ENCODE results near the gene LINGO3.
"Not testable (repeated sequence)": the region's sequence is repeated elsewhere in the genome, so short reads cannot be mapped to it uniquely, and the experiment has no call there.

Gene LINGO3

DNA sequence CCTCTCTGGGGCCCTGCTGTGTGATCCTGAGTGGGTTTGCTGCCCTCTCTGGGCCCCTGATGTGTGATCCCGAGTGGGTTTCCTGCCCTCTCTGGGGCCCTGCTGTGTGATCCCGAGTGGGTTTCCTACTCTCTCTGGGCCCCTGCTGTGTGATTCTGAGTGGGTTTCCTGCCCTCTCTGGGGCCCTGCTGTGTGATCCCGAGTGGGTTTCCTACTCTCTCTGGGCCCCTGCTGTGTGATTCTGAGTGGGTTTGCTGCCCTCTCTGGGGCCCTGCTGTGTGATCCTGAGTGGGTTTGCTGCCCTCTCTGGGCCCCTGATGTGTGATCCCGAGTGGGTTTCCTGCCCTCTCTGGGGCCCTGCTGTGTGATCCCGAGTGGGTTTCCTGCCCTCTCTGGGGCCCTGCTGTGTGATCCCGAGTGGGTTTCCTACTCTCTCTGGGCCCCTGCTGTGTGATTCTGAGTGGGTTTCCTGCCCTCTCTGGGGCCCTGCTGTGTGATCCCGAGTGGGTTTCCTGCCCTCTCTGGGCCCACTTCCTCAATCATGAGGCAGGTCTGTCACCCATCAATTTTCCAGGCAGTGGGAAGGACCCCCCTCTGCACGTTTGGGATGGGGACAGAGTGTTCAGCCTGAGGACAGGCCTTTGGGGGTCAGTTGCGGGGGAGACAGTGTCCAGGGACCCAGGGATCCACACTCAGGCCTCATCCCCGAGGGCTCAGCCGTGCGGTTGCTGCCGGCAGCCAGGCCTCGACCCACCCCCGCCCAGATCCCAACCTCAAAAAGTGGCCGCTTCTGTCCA lies 26.5 kb downstream of the LINGO3 start:
- not testable (repeated sequence) for DNase-seq (ENCODE audit: low spot score)

DNA sequence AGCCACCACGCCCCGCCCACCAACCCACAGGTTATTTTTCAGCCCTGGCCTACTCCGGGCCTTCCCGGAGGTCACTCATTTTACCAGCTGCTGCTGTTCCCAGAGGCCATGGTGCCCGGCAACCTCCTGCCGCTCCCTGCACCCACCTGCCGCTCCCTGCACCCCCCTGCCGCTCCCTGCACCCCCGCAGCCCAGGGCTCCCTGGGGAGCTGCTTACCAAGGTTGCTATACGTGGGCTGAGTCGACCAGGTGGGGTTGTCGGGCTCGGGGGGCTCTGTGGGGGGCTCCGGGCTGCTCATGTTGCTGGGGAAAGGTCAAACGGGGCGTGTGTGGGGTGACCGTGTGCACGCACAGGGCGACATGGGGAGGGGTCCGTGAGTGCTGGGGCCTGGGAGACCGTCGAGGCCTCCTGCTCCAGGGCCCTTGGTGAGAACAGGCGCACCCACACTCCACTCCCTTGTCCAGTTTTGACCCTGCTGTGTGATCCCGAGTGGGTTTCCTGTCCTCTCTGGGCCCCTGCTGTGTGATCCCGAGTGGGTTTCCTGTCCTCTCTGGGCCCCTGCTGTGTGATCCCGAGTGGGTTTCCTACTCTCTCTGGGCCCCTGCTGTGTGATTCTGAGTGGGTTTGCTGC lies 27.2 kb downstream of the LINGO3 start:
- DNase-seq (ENCODE audit: low spot score) = no peak

DNA sequence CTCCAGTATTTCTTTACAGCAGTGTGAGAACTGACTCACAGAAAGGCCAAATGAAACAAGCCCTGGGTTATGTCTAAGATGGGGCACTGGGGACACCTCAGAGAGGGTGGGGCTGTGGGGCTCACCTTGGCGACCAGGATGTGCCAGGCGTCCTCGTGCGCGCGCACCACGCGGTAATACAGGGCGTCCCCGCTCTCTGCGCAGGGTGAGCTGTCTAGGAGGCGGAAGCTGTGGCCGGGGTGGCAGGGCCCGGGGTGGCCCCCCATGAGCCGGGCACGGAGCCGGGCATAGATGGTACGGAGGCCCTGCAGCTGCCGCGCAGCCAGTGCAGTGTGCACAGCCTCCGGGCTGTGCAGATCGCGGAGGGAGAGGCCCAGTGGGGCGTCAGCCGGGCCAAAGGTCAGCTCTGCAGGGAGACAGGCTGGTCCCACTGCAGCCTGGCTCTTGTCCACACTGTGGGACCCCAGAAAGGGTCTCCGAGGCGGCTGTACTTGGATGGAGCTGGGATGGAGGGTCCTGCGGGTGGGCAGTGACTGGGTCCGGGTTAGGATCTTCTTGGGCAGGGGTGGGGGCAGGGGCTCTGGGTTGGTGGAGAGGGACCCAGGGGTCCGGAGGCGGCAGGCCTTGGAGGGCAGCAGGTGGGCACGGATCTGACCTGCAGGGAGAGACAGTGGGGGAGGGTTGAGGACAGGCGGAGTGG lies 29.3 kb downstream of the LINGO3 start:
- no peak for DNase-seq (ENCODE audit: low spot score)

DNA sequence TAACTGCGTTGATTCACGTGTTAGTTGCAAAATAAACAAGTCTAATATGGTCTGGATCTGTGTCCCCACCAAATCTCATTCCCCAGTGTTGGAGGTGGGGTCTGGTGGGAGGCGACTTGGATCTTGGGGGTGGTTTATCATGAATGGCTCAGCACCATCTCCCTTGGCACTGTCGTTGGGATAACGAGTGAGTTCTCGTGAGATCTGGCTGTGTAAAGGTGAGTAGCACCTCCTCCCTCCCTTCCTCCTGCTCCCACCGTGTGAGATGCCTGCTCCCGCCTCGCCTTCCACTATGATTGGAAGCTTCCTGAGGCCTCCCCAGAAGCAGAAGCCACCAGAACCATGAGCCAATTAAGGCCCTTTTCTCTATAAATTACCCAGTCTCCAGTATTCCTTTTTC lies 30.8 kb downstream of the LINGO3 start:
- DNase-seq (ENCODE audit: low spot score) = no peak

DNA sequence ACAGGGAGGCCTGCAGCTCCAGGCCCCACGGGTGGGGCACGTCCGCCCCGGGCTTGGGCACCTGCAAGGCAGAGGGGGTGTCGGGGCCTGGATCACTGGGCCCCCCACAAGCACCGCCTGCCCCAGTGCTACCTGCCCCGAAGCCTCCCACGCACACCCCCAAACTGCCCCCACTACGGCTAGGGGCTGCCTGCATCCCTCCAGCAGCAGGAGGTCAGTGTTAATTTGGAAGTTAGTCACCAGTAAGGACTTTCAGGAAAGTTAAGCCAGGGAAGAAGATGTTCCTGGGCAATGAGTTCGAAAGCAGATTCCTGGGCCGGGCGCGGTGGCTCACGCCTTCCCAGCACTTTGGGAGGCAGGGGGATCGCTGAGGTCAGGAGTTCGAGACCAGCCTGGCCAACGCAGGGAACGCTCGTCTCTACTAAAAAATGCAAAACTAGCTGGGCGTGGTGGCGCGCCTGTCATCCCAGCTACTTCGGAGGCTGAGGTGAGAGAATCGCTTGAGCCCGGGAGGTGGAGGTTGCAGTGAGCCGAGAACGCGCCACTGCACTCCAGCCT lies 31.4 kb downstream of the LINGO3 start:
- no peak for DNase-seq (ENCODE audit: low spot score)

DNA sequence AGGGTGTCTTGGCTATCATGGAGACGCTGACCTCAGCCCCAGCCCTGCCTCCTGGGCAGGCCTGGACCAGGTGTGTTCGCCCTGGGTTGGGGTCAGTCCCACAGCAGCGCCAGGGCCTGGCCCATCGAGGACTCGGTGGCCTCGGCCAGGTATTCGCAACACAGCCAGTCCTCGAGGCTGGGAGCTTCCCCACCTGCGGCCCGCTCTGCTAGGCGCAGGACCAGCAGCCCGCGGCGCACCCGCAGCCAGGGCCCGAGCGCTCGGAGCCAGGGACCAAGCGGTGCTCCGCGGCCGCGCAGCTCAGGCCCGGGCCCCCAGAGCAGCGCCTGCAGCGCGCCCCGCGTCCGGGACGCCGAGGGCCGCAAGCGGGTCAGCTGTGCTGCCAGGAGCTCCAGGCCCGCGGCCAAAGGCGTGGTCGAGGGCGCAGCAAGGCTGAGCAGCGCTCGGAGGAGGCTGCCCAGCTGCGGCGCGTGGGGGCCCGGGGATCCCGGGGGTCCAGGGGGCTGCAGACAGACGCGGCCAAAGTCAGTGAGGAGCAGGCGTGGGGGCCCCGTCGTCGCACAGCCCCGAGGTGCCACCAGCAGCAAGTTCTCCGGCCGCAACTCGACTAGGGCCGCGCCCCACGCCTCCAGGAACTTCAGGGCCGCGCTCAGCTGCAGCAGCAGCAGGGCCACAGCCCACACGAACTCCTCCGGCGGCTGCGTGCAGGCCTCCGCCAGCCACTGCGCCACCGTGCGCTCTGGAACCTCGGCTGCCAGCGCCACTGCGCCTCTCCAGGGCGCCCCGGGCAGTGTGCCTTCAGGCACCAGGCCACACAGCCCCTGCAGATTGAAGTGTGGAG lies 32.1 kb downstream of the LINGO3 start:
- no peak for DNase-seq (ENCODE audit: low spot score)

DNA sequence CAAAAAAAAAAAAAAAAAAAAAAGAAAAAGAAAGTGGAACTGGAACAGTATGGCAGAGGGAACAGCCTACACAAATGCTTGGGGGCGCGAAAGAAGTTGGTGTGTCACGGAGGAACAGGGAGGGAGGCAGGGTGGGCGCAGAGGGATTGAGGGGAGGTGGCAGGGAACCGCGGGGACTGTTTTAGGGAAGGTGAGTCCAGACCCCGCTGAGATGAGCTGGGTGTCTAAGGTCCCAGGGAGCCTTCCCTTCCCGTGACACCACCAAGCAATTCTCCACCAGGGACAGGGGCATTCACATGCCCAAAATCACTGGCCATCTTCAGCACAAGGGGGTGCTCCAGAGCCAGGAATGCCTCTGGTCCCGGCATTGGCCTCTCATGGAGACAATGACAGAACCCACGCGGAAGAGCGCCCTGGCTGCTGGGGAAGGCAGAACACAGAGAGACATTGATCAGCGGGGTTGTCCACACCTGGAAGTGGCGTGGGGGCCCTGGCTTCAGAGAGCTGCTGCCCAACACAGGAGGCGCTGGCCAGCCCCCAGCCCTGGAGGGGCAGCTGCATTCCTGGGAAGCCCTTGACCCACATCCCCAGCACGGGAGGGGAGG lies 32.9 kb downstream of the LINGO3 start:
- peak; percentile 83 for DNase-seq (ENCODE audit: low spot score)

DNA sequence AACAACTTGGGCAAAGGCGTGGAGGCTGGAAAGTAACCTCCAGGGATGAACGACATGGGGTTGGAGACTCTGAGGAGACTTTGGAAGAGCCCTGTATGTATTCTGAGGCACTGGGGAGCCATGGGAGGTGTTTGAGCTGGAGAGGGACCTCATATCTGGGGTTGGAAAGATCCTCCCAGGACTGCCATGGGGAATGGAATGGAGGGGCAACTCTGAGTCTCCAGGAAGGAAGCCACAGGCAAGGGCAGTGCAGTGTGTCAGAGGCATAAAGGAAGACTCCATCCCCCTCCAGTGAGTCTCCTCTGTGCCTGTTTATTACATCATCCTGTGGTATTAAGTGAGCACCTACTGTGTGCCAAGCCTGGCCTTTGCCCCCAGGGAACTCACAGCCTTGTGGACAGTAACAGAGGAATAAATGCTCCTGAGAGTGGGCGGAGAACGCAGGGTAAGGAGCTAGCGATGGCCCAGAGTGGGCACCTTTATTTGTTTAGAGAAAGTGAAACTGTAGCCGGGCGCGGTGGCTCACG lies 33.7 kb downstream of the LINGO3 start:
- no peak for DNase-seq (ENCODE audit: low spot score)

DNA sequence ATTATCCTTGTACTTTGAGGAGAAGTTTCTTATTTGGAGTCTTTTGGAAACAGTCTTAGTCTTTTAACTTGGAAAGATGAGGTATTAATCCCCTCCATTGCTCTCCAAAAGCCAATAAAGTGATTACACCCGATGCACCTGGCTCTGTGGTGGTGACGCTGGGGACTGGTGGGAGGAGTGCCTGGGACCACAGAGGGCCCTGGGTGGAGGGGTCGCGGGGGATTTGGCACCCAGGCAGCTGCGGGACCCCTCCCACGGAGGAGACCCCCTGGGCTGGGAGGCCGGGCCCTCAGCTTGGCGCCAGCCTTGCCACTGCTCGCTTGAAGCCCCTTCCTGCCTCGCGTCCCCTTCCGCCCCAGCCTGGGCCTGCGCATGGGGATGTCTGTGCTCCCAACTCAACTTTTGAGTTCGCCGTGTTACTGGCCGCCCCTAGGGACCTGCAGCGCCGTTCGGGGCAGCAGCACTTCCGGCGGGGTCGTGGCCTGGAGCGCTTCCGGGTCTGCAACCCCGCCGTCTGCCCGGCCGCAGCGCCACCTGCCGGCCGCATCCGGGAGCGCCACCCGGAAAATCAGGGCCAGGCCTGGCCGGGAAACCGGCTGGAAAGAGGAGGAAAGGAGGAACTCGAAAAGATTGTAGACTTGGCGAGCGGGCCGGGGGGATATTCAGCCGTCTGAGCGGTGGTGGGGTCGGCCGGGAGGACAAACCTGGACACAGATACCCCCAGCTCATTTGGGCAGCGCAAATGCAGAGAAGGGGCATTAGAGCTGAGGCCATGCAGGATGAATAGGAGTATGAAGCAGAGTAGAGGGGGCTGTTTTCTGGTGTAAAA lies 34.4 kb downstream of the LINGO3 start:
- no peak for DNase-seq (ENCODE audit: low spot score)

DNA sequence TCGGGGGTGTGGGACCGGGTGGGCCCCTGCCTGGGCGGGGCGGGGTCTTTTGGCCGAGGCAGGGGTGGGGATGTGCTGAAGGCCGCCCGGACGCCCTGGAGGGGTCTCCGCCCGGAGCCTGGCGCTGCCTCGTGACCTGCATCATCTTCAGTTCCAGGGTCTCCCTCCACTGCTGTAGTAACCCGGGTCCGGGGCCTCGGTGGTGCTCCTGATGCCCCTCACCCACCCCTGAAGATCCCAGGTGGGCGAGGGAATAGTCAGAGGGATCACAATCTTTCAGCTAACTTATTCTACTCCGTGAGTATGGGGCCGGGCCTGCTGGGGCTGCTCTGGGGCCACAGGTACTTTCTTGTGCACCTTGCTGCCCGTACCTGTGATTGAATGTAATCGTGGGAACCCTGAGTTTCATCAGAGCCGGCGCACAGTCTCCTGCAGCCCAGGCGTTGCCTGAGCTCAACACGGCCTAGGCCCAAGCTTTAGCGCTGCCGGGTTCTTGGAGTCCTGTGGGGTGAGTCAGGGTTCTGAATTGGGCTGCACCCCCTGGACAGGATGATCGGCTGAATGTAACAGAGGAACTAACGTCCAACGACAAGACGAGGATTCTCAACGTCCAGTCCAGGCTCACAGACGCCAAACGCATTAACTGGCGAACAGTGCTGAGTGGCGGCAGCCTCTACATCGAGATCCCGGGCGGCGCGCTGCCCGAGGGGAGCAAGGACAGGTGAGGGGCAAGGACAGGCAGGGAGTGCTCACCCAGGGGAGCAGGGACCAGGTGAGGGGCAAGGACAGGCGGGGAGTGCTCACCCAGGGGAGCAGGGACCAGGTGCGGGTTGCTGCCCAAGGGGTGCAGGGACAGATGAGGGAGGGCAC lies 36.5 kb downstream of the LINGO3 start:
- no peak for DNase-seq (ENCODE audit: low spot score)

DNA sequence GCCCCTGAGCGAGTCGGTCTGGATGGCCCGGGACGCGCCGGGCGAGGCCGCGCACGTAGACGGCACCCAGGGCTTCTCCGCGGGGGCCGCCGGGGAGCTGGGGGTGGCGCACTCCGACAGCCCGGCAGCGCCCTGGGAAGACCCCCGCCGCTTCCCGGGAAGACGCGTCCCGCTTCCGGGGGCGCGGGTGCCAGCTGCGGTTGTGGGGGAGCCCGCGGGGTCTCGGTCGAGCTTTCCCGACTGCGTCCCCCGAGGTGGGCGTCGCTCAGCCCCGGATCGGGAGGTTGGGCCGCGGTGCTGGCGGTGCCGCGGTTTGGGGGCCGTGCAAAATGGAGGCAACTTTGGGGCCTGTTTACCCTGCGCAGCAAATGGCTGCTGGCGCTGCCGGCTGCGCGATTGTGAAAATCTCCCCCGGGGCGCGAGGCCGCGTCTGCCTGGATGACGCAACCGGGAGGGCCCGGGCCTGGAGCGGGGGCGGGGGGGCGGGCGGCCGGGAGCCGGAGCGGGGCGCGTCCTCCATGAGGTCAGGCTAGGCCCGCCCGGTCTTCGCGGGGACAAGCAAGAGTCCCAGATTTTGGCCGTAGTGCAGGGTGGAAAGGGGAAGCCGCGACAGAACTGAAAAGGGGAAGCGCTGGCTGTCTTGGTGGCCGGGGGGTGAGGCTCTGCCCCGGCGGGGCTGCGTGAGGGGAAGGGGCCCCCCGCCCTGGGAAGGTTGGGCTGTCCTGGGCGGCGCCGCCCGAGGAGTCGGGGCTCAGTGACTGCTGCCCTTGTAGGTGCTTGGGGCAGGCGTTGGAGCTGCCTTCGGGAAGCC lies 37.3 kb downstream of the LINGO3 start:
- DNase-seq (ENCODE audit: low spot score) = peak; percentile 76

DNA sequence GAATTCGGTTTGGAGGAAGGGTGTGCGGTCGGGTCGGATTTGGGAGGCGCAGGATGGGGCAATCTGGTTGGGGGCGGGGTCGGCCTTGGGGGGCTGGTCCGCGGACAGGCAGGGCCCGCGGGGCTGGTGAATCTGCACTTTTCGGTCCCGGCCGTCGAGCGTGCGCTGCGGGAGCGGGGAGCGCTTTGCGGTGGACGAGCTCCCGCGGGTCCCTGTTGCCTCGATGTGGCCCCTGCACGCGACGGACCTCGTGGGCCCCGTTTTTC lies 37.9 kb downstream of the LINGO3 start:
- DNase-seq (ENCODE audit: low spot score) = no peak

DNA sequence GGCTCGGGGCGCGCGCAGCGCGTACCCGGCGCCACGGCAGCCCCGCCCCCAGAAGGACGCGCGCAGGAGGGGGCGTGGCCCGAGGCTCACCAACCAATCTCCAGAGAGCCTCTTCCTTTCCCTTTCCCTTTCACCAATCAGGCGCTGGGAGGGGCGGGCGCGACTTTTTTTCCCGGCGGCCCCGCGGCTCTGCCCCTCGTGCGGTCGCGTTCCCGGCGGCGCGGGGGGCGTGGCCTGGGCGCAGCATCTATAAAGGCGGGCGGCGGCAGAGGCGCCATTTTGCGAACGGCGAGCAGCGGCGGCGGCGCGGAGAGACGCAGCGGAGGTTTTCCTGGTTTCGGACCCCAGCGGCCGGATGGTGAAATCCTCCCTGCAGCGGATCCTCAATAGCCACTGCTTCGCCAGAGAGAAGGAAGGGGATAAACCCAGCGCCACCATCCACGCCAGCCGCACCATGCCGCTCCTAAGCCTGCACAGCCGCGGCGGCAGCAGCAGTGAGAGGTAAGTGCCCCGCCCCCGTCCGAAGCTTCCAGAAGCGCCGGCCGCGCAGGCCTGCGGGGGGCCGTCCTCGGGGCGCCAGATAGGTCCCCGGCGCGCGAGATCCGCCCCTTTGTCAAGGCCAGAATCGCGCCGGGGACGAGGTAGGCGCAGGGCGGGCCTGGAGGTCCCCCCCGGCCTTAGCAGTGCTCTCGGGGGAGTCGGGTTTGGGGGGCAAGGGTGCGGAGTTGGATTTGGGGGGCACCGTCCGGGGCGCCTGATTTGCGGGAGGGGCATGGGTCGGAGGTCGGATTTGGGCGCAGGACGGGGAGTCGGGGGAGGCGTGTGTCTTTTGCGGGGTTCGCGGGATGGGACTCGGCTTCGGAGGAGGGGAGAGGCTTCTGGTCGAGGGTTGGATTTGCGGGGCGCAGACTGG lies 38.5 kb downstream of the LINGO3 start:
- peak; percentile 96 for DNase-seq (ENCODE audit: low spot score)

DNA sequence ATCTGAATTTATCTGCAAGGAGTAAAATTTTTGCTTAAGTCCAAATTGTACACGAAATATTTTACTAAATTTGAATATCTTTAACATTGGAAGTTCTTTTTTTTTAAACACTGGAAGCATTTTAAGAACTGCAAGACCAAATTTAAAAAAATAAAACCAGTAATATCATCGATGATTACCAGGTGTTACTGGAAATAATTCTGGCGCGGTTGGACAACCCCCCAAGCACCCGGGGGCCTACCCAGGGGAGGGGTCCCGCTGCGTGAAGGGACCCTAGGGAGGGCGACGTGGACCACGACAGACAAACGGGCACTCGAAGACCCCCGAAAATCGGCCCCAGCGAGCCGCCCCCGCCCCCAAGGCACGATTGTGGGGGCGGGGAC lies 39.1 kb downstream of the LINGO3 start:
- DNase-seq (ENCODE audit: low spot score) = no peak

DNA sequence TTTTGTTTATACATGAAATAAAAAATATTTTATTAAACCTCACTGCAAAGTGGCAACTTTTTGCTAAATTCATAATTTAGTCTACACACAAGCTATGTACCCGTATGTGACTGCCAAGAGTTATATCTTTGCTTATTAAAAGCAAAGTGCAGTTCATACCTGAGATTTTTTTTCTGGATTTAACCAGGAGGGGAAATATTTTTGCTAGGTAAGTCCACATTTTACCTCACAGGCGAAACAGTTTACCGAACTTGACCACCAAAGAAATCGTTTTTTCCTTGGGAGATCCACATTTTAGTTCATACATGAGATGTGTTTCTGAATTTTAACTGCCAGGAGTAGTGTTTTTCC lies 39.5 kb downstream of the LINGO3 start:
- no peak for DNase-seq (ENCODE audit: low spot score)

DNA sequence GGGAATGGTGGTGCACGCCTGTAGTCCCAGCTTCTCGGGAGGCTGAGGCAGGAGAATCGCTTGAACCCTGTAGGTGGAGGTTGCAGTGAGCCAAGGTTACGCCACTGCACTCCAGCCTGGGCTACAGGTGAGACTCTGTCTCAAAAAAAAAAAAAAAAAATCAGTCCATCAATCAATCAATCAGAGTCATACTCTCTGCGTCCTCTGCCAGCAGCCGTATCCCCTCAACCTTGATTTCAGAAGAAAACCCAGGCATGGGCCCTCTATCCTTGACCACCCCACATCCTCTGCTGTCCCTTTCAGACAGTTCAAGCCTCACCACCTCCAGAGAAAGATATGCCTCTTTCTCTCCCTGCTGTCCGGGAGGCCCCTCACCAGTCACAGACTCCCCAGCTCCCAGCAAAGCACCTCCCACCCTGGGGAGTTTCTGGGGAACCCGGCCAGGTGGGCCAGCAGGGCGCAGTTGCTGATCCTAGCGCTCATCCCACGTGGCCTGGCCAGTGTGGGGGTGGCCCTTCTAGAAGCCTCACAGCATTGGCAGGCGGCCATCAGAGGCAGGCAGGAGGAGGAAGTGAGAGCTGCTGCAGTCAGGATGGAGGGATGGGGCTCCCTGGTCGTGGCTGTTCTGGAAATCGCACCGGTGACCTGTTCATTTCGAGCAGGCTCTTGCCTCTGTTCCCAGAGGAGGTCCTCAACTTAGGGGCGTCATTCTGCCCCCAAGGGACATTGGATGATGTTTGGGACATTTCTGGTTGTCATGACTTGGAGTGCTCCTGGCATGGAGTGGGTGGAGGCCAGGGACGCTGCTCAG lies 41.6 kb downstream of the LINGO3 start:
- DNase-seq (ENCODE audit: low spot score) = peak; percentile 85
